Retinal pigment epithelial cell (primary cell): ENCODE data around the gene STRAP.

ENCODE experiments used
- DNase-seq: peaks from one replicate; pipeline ENCODE4 v3.0.0-alpha.2; 2010; ENCODE audit warnings: low read depth
- H3K4me3 ChIP-seq: 2 replicates; pipeline ENCODE4 v1.5.1; 2011; ENCODE audit warnings: mild to moderate bottlenecking, low read length, control low read depth, moderate library complexity
- CTCF ChIP-seq: conservative IDR thresholded peaks from 2 replicates; pipeline ENCODE4 v1.5.1; 2011; ENCODE audit warnings: low read depth, low read length, control low read depth, inconsistent platforms

Gene STRAP

GRCh38 chr12:15924956-15925355 is 42.8 kb downstream of the STRAP start:
- H3K4me3 ChIP-seq, result no peak overlapping the region
- TF ChIP-seq CTCF, result no peak
- no peak for DNase-seq

- TF ChIP-seq CTCF, result no peak
- no peak overlapping the region for H3K4me3 ChIP-seq
- no peak for DNase-seq
Observed at GRCh38 chr12:15928346-15928745, 46.2 kb downstream of the STRAP start.

- no peak for DNase-seq
- TF ChIP-seq CTCF, result no peak
- H3K4me3 ChIP-seq, result no peak overlapping the region
Observed at GRCh38 chr12:15928870-15929571, 46.8 kb downstream of the STRAP start.

- no peak for TF ChIP-seq CTCF
- no peak overlapping the region for H3K4me3 ChIP-seq
- no peak for DNase-seq
Observed at GRCh38 chr12:15931590-15932053, 49.4 kb downstream of the STRAP start.

GRCh38 chr12:15932327-15932726 is 50.1 kb downstream of the STRAP start:
- no peak for DNase-seq
- no peak overlapping the region for H3K4me3 ChIP-seq
- TF ChIP-seq CTCF, result no peak

- DNase-seq, result no peak
- TF ChIP-seq CTCF, result no peak
- no peak overlapping the region for H3K4me3 ChIP-seq
Observed at GRCh38 chr12:15932971-15933370, 50.8 kb downstream of the STRAP start.

- no peak for TF ChIP-seq CTCF
- no peak for DNase-seq
Observed at GRCh38 chr12:15933751-15934150, 51.6 kb downstream of the STRAP start.

More at GRCh38 chr12:15933751-15934150, 51.6 kb downstream of the STRAP start:
- no peak overlapping the region for H3K4me3 ChIP-seq
